Measurements from ENCODE around the gene PDE1A. TPM values are rescaled to one million over a fixed set of nuclear protein-coding genes. Genes with fewer than 3 reads are reported as not detected.

PDE1A gene
- total RNA-seq, 4 donors from 2014 or later: 2.9 to 14.4 (median 4.4) TPM

DNA sequence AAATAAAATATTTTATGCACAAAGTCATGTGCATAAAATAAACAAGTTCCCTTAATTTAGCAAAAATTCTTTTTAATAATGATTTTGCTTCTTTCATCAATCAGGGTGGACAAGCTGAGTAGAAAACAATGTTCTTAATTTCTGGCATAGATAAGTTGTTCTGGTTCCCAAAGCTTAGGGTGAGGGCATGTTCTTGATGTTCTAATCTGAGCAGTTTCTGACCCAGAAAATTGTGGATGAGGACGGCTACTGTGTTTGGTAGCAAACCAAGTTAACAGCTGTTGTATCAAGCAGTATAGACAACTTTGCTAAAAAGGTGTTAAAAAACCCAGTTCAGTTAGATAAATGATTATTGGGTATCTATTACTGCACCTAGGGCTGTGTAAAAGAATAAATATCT, 158.9 kb downstream of the PDE1A start:
- Histone ChIP-seq H3K27me3 (no peaks in the 10 kb centered on the region), H3K4me1 (no peaks in the 10 kb centered on the region), H3K4me3 (no peak overlapping the region), H3K27ac (no peak overlapping the region), H3K9me3 (no peaks in the 10 kb centered on the region), H3K36me3 (no peaks in the 10 kb centered on the region)
- DNase-seq (no peak), ATAC-seq (no peak)
- intact Hi-C loops (cut with DNase I; ENCODE audit: low total_unique reads) (no loop called here), in situ Hi-C loops (cut with MboI; ENCODE audit: low sequenced_read_pairs in 4 of 4) (no loop called here)
- TF ChIP-seq, protein P1, sequence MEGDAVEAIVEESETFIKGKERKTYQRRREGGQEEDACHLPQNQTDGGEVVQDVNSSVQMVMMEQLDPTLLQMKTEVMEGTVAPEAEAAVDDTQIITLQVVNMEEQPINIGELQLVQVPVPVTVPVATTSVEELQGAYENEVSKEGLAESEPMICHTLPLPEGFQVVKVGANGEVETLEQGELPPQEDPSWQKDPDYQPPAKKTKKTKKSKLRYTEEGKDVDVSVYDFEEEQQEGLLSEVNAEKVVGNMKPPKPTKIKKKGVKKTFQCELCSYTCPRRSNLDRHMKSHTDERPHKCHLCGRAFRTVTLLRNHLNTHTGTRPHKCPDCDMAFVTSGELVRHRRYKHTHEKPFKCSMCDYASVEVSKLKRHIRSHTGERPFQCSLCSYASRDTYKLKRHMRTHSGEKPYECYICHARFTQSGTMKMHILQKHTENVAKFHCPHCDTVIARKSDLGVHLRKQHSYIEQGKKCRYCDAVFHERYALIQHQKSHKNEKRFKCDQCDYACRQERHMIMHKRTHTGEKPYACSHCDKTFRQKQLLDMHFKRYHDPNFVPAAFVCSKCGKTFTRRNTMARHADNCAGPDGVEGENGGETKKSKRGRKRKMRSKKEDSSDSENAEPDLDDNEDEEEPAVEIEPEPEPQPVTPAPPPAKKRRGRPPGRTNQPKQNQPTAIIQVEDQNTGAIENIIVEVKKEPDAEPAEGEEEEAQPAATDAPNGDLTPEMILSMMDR (IDR thresholded peaks at IDR 0.05 in 4 of 5, conservative IDR thresholded peaks at IDR 0.05 in 1 of 5): no peak
- no peak for TF ChIP-seq POLR2A (IDR thresholded peaks at IDR 0.05)

- H3K4me1 ChIP-seq: no peaks in the 10 kb centered on the region
- ATAC-seq: no peak
- TF ChIP-seq, protein P1 (IDR thresholded peaks at IDR 0.05 in 4 of 5, conservative IDR thresholded peaks at IDR 0.05 in 1 of 5): no peak
- TF ChIP-seq POLR2A (IDR thresholded peaks at IDR 0.05): no peak
- no peaks in the 10 kb centered on the region for H3K27me3 ChIP-seq
- H3K36me3 ChIP-seq: no peaks in the 10 kb centered on the region
- H3K27ac ChIP-seq: no peak overlapping the region
- DNase-seq: no peak
- intact Hi-C loops (cut with DNase I; ENCODE audit: low total_unique reads): no loop called here
- H3K4me3 ChIP-seq: no peak overlapping the region
- H3K9me3 ChIP-seq: no peaks in the 10 kb centered on the region
- in situ Hi-C loops (cut with MboI; ENCODE audit: low sequenced_read_pairs in 4 of 4): no loop called here
These were observed 159.9 kb downstream of the PDE1A start for GRCh38 chr2:182266909-182267308.

- H3K4me1 ChIP-seq: no peaks in the 10 kb centered on the region
- TF ChIP-seq, protein P1 (IDR thresholded peaks at IDR 0.05 in 4 of 5, conservative IDR thresholded peaks at IDR 0.05 in 1 of 5): no peak
- TF ChIP-seq POLR2A (IDR thresholded peaks at IDR 0.05): no peak
- no peak overlapping the region for H3K27ac ChIP-seq
- no peaks in the 10 kb centered on the region for H3K9me3 ChIP-seq
- H3K4me3 ChIP-seq: no peak overlapping the region
- no peak for ATAC-seq
- no peaks in the 10 kb centered on the region for H3K36me3 ChIP-seq
- in situ Hi-C loops (cut with MboI; ENCODE audit: low sequenced_read_pairs in 4 of 4): no loop called here
- intact Hi-C loops (cut with DNase I; ENCODE audit: low total_unique reads): no loop called here
- no peaks in the 10 kb centered on the region for H3K27me3 ChIP-seq
- no peak for DNase-seq
These were observed 161.1 kb downstream of the PDE1A start for GRCh38 chr2:182265718-182266117.

GRCh38 chr2:182261860-182262387, 164.9 kb downstream of the PDE1A start:
- in situ Hi-C loops (cut with MboI; ENCODE audit: low sequenced_read_pairs in 4 of 4): no loop called here
- no peaks in the 10 kb centered on the region for H3K27me3 ChIP-seq
- H3K36me3 ChIP-seq: no peaks in the 10 kb centered on the region
- no peaks in the 10 kb centered on the region for H3K9me3 ChIP-seq
- ATAC-seq: no peak
- no peak overlapping the region for H3K4me3 ChIP-seq
- DNase-seq: no peak
- H3K27ac ChIP-seq: no peak overlapping the region
- TF ChIP-seq, protein P1 (IDR thresholded peaks at IDR 0.05 in 4 of 5, conservative IDR thresholded peaks at IDR 0.05 in 1 of 5): no peak
- no peak for TF ChIP-seq POLR2A (IDR thresholded peaks at IDR 0.05)
- no peaks in the 10 kb centered on the region for H3K4me1 ChIP-seq
- intact Hi-C loops (cut with DNase I; ENCODE audit: low total_unique reads): no loop called here

GRCh38 chr2:182259629-182260150, 167.1 kb downstream of the PDE1A start:
- no peak for DNase-seq
- intact Hi-C loops (cut with DNase I; ENCODE audit: low total_unique reads) (no loop called here), in situ Hi-C loops (cut with MboI; ENCODE audit: low sequenced_read_pairs in 4 of 4) (no loop called here)
- Histone ChIP-seq H3K4me3 (no peak overlapping the region), H3K27ac (no peak overlapping the region), H3K36me3 (no peaks in the 10 kb centered on the region), H3K27me3 (no peaks in the 10 kb centered on the region), H3K4me1 (no peaks in the 10 kb centered on the region), H3K9me3 (no peaks in the 10 kb centered on the region)
- no peak for ATAC-seq
- no peak for TF ChIP-seq POLR2A (IDR thresholded peaks at IDR 0.05)
- TF ChIP-seq, protein P1 (IDR thresholded peaks at IDR 0.05 in 4 of 5, conservative IDR thresholded peaks at IDR 0.05 in 1 of 5): no peak
